Activated naive CD4-positive, alpha-beta T cell treated with anti-CD3 and anti-CD28 coated beads, Interleukin-2, amount 10 ng/mL, durations not matched to agents 7 days and 5 days (primary cell): ENCODE results near the gene COL8A1.

Experiments
- CTCF ChIA-PET: fragments of 350-600 bp; sonication (Branson Sonifier 250); formaldehyde crosslinking; loops from one replicate; lab custom pipeline; 2021; ENCODE audit warnings: antibody characterized with exemption; lab: Charles Lee
- DNase-seq: peaks from one replicate; pipeline ENCODE4 v3.0.0-alpha.2; 2020
- H3K27ac Mint-ChIP-seq: one replicate; pipeline ENCODE4 v1.8.0; 2021; ENCODE audit warnings: mild to moderate bottlenecking, moderate library complexity, mixed read lengths
- H3K27me3 Mint-ChIP-seq: one replicate; pipeline ENCODE4 v1.8.0; 2021; ENCODE audit warnings: mild to moderate bottlenecking, mixed read lengths
- H3K36me3 Mint-ChIP-seq: one replicate; pipeline ENCODE4 v1.8.0; 2021; ENCODE audit warnings: mixed read lengths
- H3K4me1 Mint-ChIP-seq: one replicate; pipeline ENCODE4 v1.8.0; 2021; ENCODE audit warnings: mixed read lengths
- H3K4me3 Mint-ChIP-seq: one replicate; pipeline ENCODE4 v1.8.0; 2021; ENCODE audit warnings: mild to moderate bottlenecking, moderate library complexity, mixed read lengths
- H3K9me3 Mint-ChIP-seq: one replicate; pipeline ENCODE4 v1.8.0; 2021; ENCODE audit warnings: mixed read lengths

The COL8A1 gene

DNA sequence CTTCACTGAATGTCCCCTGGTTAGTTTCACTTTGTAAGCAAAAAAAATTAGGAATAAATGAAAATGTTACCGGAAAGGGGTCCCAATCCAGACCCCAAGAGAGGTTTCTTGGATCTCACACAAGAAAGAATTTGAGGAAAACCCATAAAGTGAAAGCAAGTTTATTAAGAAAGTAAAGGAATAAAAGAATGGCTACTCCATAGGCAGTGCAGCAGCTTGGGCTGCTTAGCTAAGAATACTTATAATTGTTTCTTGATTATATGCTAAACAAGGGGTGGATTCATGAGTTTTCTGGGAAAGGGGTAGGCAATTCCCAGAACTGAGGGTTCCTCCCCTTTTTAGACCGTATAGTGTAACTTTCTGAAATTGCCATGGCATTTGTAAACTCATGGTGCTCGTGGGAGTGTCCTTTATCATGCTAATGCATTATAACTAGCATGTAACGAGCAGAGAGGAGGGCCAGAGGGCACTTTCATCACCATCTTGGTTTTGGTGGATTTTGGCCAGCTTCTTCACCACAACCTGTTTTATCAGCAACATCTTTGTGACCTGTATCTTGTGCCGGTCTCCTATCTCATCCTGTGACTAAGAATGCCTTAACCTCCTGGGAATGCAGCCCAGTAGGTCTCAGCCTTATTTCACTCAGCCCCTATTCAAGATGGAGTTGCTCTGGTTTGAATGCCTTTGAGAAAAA, 138.3 kb downstream of the COL8A1 start:
- CTCF ChIA-PET: no interaction called here
- Mint-ChIP-seq H3K27me3 (peaks cover 13% of the 10 kb centered on the region), H3K4me1 (no peaks in the 10 kb centered on the region), H3K9me3 (no peaks in the 10 kb centered on the region), H3K36me3 (no peaks in the 10 kb centered on the region), H3K4me3 (no peak overlapping the region), H3K27ac (no peak overlapping the region)
- DNase-seq: no peak

DNA sequence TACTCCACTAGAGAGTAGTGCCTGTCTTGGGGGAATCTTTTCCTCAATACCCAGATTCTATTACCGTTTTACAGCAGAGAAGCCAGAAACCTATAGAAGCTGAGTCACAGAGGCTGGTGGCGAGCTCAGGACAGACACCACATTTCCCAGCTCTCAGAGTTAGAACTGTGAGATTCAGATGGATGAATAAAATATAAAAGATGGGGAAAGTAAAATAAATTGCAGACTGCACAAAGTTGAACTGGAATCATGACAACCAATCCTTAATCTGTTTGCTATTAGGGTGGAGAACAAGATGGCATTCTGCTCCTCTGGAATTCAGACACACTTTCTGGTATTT, 138.8 kb downstream of the COL8A1 start:
- peaks cover 13% of the 10 kb centered on the region for H3K27me3 Mint-ChIP-seq
- CTCF ChIA-PET: no interaction called here
- no peak overlapping the region for H3K27ac Mint-ChIP-seq

DNA sequence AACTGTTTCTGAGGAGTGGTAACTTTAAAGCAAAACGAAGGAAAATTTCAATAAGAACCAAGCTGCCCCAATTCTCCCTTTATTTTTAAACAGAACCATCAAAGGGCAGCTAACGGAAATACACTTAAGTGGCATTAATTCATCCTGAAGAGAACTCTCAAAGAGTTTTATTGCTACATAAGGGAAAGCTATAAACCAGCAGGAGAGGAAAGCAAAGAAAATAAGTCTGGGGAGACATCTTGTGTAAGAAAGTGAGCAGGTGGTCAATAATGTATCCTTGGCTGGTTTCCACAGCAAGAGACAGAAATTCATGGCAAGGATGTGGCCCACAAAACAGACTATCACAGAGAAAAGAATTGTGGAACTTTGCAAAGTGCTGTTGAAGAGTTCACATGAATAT, 139.3 kb downstream of the COL8A1 start:
- H3K4me1 Mint-ChIP-seq: no peaks in the 10 kb centered on the region
- CTCF ChIA-PET: no interaction called here
- H3K27ac Mint-ChIP-seq: no peak overlapping the region
- no peak for DNase-seq
- H3K36me3 Mint-ChIP-seq: no peaks in the 10 kb centered on the region
- peaks cover 13% of the 10 kb centered on the region for H3K27me3 Mint-ChIP-seq
- H3K9me3 Mint-ChIP-seq: no peaks in the 10 kb centered on the region
- H3K4me3 Mint-ChIP-seq: no peak overlapping the region

More for the DNA sequence above, 138.8 kb downstream of the COL8A1 start:
- Mint-ChIP-seq H3K9me3 (no peaks in the 10 kb centered on the region), H3K36me3 (no peaks in the 10 kb centered on the region), H3K4me1 (no peaks in the 10 kb centered on the region), H3K4me3 (no peak overlapping the region)
- DNase-seq: no peak

GRCh38 chr3:99780749-99781148, 142.4 kb downstream of the COL8A1 start:
- no peaks in the 10 kb centered on the region for H3K4me1 Mint-ChIP-seq
- no peaks in the 10 kb centered on the region for H3K36me3 Mint-ChIP-seq
- H3K9me3 Mint-ChIP-seq: no peaks in the 10 kb centered on the region
- no peak overlapping the region for H3K27ac Mint-ChIP-seq
- peaks cover 13% of the 10 kb centered on the region for H3K27me3 Mint-ChIP-seq
- H3K4me3 Mint-ChIP-seq: no peak overlapping the region
- CTCF ChIA-PET: no interaction called here
- DNase-seq: no peak

DNA sequence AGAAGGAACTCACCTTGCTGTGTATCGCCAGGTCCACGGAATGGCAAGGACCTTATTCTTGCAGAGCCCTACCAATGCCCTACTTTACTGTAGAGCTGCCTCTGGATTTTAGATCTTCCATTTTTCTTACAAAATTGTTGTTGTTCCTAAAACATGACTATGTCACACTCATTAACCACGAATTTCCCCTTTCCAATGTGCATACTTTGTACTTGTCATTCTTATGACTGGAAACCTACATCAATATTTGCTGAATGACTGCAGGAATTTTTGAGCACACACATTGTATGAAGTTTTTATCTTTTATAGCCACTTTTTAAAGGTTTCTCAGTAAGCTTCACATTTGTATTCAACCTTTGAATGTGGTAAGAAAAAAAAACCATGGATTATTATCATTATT, 143.4 kb downstream of the COL8A1 start:
- H3K4me1 Mint-ChIP-seq: no peaks in the 10 kb centered on the region

DNA sequence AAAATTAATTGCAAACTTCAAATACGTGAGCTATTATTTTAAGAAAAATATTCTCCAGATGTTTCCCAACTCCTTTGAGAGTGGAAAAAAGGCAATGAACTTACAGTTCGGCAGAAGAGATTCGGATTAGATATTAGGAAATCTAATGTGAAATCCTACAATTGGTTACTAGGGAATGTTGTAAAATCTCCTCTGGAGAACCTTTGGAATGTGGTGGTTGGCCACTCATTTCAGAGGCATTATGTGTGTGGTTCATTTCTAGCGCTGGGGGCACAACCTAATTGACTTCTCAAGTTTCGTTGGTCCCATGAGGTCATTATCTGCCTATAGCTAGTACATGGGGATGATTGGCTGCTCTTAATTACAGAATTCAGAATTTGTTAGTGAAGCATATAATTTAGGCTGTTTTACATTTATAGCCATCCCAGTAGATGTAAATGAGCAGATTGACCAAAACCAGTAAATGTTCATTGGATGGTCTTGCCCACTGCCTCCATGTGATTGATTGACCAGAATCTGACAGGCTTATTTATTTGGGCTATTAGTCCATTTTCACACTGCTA, 144.7 kb downstream of the COL8A1 start:
- Mint-ChIP-seq H3K36me3 (no peaks in the 10 kb centered on the region), H3K4me1 (no peaks in the 10 kb centered on the region), H3K27me3 (peaks cover 16% of the 10 kb centered on the region), H3K27ac (no peak overlapping the region), H3K4me3 (no peak overlapping the region), H3K9me3 (no peaks in the 10 kb centered on the region)
- CTCF ChIA-PET: no interaction called here
- no peak for DNase-seq

More for the DNA sequence above, 143.4 kb downstream of the COL8A1 start:
- no peaks in the 10 kb centered on the region for H3K9me3 Mint-ChIP-seq
- no peak overlapping the region for H3K27ac Mint-ChIP-seq
- no peaks in the 10 kb centered on the region for H3K36me3 Mint-ChIP-seq
- CTCF ChIA-PET: no interaction called here
- no peak overlapping the region for H3K4me3 Mint-ChIP-seq
- no peak for DNase-seq
- peaks cover 15% of the 10 kb centered on the region for H3K27me3 Mint-ChIP-seq

GRCh38 chr3:99789011-99789721, 150.8 kb downstream of the COL8A1 start:
- CTCF ChIA-PET: interaction anchor here (0.9 to 1.4 kb wide), 2 partner anchors 19 to 58 kb away, joined by 3 to 4 read pairs; no protein-coding TSS in a partner anchor
- Mint-ChIP-seq H3K4me3 (no peak overlapping the region), H3K27me3 (peaks cover 11% of the 10 kb centered on the region), H3K27ac (no peak overlapping the region), H3K9me3 (no peaks in the 10 kb centered on the region), H3K36me3 (no peaks in the 10 kb centered on the region), H3K4me1 (no peaks in the 10 kb centered on the region)
- peak; percentile 23 for DNase-seq

GRCh38 chr3:99794485-99794884, 156.1 kb downstream of the COL8A1 start:
- CTCF ChIA-PET: no interaction called here
- no peak for DNase-seq
- H3K4me3 Mint-ChIP-seq: no peak overlapping the region
- H3K27me3 Mint-ChIP-seq: peaks cover 4% of the 10 kb centered on the region
- no peaks in the 10 kb centered on the region for H3K36me3 Mint-ChIP-seq
- no peak overlapping the region for H3K27ac Mint-ChIP-seq
- H3K9me3 Mint-ChIP-seq: no peaks in the 10 kb centered on the region
- H3K4me1 Mint-ChIP-seq: no peaks in the 10 kb centered on the region

DNA sequence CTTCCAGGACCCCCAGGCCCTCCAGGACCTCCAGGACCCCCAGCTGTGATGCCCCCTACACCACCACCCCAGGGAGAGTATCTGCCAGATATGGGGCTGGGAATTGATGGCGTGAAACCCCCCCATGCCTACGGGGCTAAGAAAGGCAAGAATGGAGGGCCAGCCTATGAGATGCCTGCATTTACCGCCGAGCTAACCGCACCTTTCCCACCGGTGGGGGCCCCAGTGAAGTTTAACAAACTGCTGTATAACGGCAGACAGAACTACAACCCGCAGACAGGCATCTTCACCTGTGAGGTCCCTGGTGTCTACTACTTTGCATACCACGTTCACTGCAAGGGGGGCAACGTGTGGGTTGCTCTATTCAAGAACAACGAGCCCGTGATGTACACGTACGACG, 157.2 kb downstream of the COL8A1 start:
- H3K4me3 Mint-ChIP-seq: no peak overlapping the region
- H3K36me3 Mint-ChIP-seq: no peaks in the 10 kb centered on the region
- no peak overlapping the region for H3K27ac Mint-ChIP-seq
- H3K4me1 Mint-ChIP-seq: no peaks in the 10 kb centered on the region
- CTCF ChIA-PET: no interaction called here
- H3K9me3 Mint-ChIP-seq: no peaks in the 10 kb centered on the region
- peaks cover 2% of the 10 kb centered on the region for H3K27me3 Mint-ChIP-seq
- no peak for DNase-seq

DNA sequence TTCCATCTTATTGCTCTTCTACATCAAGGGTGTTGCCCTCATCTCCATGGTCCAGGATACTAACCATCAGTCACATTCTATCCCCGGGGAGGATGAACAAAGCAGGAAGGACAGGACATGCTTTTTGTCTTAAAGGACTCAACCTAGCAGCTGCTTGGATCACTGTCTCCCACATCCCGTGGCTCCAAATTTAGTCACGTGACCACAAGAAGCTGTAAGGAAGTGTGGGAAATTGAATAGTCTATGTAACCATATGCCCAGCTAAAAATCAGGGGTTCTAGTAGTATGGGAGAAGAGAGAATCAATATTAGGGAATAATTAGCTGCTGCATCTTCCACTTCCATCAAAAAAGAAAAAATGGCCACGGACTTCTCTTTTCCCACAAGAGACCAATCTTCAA, 161.0 kb downstream of the COL8A1 start:
- peaks cover 5% of the 10 kb centered on the region for H3K9me3 Mint-ChIP-seq
- H3K4me1 Mint-ChIP-seq: no peaks in the 10 kb centered on the region
- CTCF ChIA-PET: no interaction called here
- no peak overlapping the region for H3K4me3 Mint-ChIP-seq
- no peaks in the 10 kb centered on the region for H3K36me3 Mint-ChIP-seq
- H3K27me3 Mint-ChIP-seq: no peaks in the 10 kb centered on the region
- H3K27ac Mint-ChIP-seq: no peak overlapping the region
- DNase-seq: no peak

GRCh38 chr3:99803297-99803696, 164.9 kb downstream of the COL8A1 start:
- H3K27me3 Mint-ChIP-seq: peaks cover 2% of the 10 kb centered on the region
- no peaks in the 10 kb centered on the region for H3K4me1 Mint-ChIP-seq
- peaks cover 12% of the 10 kb centered on the region for H3K9me3 Mint-ChIP-seq
- H3K27ac Mint-ChIP-seq: no peak overlapping the region
- CTCF ChIA-PET: no interaction called here
- no peak overlapping the region for H3K4me3 Mint-ChIP-seq
- H3K36me3 Mint-ChIP-seq: peaks cover 3% of the 10 kb centered on the region
- no peak for DNase-seq

DNA sequence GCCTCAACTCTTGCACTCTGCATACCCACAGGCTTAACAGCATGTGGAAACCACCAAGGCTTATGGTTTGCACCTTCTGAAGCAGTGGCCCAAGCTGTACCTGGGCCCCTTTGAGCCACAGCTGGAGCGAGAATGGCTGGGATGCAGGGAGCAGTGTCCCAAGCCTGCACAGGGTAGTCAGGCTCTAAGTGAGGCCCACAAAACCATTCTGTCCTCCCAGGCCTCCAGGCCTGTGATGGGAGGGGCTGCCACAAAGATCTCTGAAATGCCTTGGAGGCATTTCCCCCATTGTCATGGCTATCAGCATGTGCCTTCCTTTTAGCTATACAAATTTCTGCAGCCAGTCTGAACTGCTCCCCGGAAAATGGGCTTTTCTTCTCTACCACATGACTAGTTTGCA, 166.8 kb downstream of the COL8A1 start:
- Mint-ChIP-seq H3K4me3 (no peak overlapping the region), H3K27ac (no peak overlapping the region), H3K27me3 (peaks cover 4% of the 10 kb centered on the region), H3K4me1 (no peaks in the 10 kb centered on the region), H3K36me3 (peaks cover 3% of the 10 kb centered on the region), H3K9me3 (peaks cover 12% of the 10 kb centered on the region)
- CTCF ChIA-PET: no interaction called here
- DNase-seq: no peak

GRCh38 chr3:99808163-99808794, 169.9 kb downstream of the COL8A1 start:
- peaks cover 11% of the 10 kb centered on the region for H3K27me3 Mint-ChIP-seq
- H3K4me1 Mint-ChIP-seq: no peaks in the 10 kb centered on the region
- peaks cover 3% of the 10 kb centered on the region for H3K36me3 Mint-ChIP-seq
- H3K9me3 Mint-ChIP-seq: peaks cover 12% of the 10 kb centered on the region
- peak; percentile 47 for DNase-seq
- H3K4me3 Mint-ChIP-seq: no peak overlapping the region
- H3K27ac Mint-ChIP-seq: no peak overlapping the region
- CTCF ChIA-PET: interaction anchor here (0.6 to 1.5 kb wide), 7 partner anchors 9 to 1904 kb away, joined by 3 to 5 read pairs (median 4); partner anchors contain the start of gene CMSS1

DNA sequence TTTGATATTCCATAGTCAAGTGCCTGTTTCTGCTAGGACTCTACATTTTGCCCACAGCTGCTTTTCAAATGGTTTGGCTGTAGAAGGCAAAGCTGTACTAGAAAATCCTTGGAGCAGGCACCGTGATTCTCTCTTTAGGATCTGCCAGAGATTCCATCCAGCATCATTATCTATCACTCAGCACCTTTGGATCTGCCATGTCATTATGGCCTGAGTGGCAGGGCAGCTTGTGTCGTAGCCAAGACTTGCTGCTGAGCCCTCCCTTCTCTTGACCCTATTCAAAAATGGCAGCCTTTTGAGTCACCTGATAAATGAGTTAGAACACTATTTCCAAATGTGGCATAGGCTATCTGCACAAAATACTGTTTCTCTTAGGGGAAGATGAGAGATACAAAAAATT, 171.2 kb downstream of the COL8A1 start:
- no peak overlapping the region for H3K4me3 Mint-ChIP-seq
- H3K4me1 Mint-ChIP-seq: no peaks in the 10 kb centered on the region
- H3K36me3 Mint-ChIP-seq: peaks cover 3% of the 10 kb centered on the region
- peaks cover 6% of the 10 kb centered on the region for H3K9me3 Mint-ChIP-seq
- CTCF ChIA-PET: interaction anchor here (0.7 to 1.3 kb wide), 2 partner anchors 8 to 12 kb away, joined by 3 read pairs; partner anchors contain the start of gene CMSS1
- no peak overlapping the region for H3K27ac Mint-ChIP-seq
- DNase-seq: no peak
- H3K27me3 Mint-ChIP-seq: peaks cover 11% of the 10 kb centered on the region
